GM19468 (cell line): ENCODE data around the gene ZSWIM5.
"Not testable (repeated sequence)": the region's sequence is repeated elsewhere in the genome, so short reads cannot be mapped to it uniquely, and the experiment has no call there.

Experiments
- ATAC-seq: cut with Tn5 transposase; IDR thresholded peaks from one replicate; pipeline ENCODE4 v1.9.1; 2021; ENCODE audit warnings: mild to moderate bottlenecking, moderate library complexity, moderate number of reproducible peaks; ENCODE audit not compliant: unreplicated experiment; ENCODE audit errors: extremely low read depth

ZSWIM5 gene

DNA sequence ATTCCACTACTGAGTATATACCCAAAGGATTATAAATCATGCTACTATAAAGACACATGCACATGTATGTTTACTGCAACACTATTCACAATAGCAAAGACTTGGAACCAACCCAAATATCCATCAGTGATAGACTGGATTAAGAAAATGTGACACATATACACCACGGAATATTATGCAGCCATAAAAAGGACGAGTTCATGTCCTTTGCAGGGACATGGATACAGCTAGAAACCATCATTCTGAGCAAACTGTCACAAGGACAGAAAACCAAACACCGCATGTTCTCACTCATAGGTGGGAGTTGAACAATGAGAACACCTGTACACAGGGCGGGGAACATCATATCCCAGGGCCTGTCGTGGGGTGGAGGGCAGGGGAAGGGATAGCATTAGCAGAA, 104.9 kb downstream of the ZSWIM5 start:
- not testable (repeated sequence) for ATAC-seq

DNA sequence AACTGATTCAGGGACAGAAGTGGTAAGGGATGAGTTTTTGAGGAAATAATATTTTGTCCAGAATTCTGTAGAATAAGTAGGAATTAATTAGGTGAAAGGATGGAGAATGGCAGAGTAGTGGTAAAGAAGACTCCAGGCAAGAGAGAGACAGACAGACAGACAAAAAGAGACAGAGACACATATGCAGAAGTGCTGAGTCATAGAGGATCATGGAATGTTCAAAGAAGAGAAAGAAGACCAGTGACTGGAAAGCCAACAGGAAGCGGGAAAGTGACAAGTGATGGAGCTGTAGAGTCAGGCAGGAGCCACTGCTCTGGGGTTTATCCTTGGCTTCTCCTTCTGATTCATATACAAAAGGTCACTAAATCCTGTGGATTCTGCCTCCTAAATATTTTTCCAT, 108.5 kb downstream of the ZSWIM5 start:
- no peak for ATAC-seq

DNA sequence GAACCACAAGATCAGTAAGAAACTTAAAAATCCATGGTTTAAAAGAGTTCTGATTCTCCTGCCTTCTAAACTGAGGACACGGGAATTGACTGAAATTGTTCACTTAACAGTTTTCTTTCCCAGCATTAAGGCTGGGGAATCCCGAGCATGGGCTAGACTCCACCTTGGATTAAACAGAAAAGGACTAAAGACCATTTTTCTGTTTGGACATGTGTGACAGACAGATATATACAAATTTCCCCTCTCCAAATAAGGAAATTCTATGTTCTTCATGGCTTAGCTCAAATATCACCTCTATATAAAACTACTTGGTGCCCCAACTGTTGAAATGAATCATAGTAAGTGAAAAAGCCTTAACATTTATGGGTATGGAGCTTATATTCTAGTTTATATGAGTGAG, 109.3 kb downstream of the ZSWIM5 start:
- ATAC-seq: no peak

DNA sequence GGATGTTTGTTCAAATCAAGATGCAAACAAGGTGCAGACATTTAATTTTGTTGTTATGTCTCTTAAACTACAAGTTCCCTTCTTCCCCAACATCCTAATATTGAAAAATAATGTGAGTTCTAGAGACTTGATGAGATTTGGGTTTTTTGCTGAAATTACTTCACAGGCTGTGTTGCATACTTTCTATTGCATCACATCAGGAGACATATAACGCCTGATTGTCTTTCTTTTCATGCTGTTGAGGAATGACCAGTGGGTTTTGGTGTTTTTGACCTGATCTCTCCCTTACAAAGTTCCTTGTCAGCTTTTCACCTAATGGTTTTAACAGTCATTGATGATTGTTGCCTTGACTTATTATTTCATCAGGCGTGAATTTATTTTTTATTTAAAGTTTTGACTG, 111.0 kb downstream of the ZSWIM5 start:
- ATAC-seq: no peak

DNA sequence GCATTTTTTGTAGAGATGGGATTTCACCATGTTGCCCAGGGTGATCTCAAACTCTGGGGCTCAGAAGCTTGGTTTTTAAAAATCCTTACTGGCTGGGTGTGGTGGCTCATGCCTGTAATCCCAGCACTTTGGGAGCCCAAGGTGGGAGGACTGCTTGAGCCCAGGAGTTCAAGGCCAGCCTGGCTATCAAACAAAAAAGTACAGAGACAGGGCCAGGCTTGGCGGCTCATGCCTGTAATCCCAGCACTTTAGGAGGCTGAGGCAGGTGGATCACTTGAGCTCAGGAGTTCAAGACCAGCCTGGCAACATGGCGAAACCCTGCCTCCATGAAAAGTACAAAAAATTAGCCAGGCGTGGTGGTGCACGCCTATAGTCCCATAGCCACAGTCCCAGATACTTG, 112.0 kb downstream of the ZSWIM5 start:
- not testable (repeated sequence) for ATAC-seq

DNA sequence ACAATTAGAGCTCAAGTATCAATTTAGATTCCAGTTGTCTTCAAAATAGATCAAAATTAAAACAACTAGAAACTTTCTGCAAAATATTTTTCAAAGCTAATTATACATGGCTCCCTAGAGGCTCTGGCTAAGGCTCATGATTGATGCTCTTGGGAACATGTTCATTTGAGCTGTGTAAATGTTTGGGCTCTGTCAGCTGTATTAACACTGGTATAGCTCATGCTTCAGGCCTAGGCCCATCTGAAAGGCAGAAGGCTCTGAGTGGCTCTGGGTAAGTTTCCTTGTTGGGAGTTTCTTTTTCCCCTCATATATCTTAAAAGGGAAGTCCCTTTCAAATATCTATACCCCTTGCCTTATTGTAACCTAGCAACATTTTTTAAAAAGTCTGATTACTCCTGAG, 113.1 kb downstream of the ZSWIM5 start:
- no peak for ATAC-seq

DNA sequence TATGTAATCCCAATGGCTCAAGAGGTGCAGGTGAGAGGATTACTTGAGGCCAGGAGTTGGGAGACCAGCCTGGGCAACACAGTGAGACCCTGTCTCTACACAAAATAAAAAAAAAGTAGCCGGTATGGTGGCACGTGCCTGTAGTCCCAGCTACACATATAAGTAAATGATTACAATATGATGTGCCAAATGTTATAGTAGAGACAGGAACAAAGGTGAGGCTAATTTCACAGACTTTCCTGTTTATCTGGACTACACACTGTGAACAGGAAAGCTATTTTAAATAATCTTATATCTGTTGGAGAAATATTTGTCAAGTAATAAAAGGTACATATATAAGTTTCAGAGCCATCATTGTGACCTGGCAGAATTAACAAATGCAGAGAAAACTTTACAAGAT, 116.7 kb downstream of the ZSWIM5 start:
- ATAC-seq: no peak

DNA sequence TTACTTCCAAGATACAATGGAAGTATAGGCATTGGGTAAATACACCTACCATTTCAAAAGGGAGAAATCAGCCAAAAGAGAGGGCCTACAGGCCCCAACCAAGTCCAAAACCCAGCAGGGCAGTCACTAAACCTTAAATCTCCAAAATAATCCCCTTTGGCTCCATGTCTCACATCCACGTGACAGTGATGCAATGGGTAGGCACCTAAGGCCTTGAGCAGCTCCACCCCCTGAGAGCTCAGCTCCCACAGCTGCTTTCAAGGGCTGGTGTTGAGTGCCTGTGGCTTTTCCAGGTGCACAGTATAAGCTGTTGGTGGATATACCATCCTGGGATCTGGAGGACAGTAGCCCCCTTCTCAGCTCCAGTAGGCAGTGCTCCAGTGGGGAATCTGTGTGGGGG, 121.8 kb downstream of the ZSWIM5 start:
- ATAC-seq: no peak

DNA sequence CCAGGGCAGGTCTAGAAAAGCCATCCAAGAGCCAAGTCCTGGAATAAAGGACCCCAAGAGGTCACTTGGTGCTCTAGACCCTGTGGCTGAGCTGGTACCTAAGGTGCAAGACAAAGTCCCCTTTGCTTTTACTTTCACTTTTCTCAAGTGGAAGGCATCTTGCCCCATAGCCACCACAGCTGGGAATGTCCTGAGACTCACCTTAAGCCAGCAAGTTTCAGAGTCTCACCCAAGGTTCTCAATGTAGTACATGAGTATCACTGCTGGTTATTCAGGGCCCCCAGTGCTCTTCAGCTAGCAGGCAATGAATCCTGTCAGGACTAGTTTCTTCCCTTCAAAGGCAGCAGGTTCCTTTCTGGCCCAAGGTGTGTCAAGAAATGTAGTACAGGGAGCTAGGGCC, 126.9 kb downstream of the ZSWIM5 start:
- no peak for ATAC-seq

DNA sequence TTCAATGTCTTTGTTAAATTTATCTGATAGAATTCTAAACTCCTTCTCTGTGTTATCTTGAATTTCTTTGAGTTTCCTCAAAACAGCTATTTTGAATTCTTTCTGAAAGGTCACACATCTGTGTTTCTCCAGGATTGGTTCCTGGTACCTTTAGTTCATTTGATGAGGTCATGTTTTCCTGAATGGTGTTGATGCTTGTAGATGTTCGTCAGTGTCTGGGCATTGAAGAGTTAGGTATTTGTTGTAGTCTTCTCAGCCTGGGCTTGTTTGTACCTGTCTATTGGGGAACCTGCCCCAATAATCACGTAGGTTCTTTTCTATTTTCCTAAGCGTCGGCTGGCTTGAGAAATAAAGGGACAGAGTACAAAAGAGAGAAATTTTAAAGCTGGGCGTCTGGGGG, 129.4 kb downstream of the ZSWIM5 start:
- ATAC-seq: not testable (repeated sequence)

DNA sequence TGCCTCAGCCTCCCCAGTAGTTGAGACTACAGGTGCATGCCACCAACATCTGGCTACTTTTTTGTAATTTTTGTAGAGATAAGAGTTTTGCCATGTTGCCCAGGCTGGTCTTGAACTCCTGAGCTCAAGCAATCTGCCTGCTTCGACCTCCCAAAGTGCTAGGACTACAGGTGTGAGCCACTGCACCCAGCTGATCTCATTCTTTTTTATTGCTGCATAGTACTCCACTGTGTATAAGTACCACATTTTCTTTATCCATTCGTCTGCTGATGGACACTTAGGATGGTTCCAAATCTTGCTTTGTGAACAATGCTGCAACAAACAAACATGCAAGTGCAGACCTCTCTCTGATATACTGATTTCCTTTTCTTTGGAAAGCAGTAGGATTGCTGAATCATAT, 134.8 kb downstream of the ZSWIM5 start:
- no peak for ATAC-seq

DNA sequence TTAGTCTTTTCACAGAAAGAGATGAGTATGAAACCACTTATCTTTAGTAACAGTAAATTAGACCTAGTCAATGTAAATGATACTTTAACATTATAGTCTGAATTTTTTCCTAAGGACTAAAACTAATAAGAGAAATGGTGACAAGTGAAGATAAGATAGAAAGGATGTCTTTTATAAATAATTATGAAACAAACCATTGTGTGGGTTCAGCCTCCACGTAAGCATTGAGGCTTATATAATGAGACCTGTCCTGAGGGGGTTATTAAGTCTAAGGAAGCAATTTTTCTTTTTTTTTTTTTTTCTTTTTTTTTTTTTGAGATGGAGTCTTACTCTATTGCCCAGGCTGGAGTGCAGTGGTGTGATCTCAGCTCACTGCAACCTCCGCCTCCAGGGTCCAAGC, 138.6 kb downstream of the ZSWIM5 start:
- ATAC-seq: no peak

DNA sequence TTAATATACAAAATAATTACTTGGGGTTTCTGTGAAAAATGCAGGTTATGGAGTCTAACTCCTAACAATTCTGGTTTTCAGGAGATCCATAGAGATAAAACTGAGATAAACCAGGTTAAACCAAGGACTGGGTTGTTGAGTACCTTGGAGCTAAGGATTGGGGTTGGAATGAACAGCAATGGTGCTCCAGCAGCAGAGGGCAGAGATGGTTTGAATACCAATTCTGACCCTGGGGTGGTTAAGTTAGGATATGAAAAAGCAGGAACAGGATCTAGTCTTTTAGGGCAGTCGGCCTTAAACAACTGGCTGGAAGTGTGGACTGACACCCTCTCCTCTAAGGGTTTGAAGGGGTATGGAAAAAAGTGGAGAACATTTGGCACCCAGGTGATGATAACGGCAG, 141.3 kb downstream of the ZSWIM5 start:
- ATAC-seq: no peak

DNA sequence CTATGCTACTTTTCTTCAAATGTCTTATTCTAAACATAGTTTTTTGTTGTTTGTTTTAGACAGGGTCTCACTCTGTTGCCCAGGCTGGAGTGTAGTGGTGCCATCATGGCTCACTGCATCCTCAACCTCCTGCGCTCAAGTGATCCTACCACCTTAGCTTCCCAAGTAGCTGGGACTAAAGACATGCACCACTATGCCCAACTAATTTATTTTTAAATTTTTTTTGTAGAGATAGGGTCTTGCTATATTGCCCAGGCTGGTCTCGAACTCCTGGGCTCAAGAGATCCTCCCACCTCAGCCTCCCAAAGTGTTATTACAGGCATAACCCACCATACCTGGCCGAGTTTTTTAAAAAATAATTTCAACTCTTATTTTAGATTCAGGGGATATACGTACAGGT, 143.9 kb downstream of the ZSWIM5 start:
- ATAC-seq: not testable (repeated sequence)

DNA sequence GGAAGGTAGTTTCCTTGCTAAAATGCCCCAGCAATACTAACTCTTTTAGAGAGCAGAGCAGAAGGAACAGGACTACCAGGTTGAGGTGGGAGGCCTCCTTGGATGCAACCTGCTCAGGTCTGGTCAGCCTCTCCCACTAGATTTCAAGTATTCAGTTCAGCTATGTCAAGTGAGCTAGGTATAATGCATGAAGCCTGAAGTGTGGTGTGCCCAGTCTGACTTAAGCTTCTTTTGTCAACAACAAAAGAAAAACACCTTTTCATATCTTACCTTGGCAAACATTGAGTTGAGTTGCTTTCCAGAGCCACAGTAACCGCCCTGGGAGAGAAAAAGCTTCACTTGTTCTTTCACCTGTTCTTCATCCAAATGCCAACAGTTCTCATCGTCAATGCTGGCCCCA, 146.6 kb downstream of the ZSWIM5 start:
- ATAC-seq: no peak

DNA sequence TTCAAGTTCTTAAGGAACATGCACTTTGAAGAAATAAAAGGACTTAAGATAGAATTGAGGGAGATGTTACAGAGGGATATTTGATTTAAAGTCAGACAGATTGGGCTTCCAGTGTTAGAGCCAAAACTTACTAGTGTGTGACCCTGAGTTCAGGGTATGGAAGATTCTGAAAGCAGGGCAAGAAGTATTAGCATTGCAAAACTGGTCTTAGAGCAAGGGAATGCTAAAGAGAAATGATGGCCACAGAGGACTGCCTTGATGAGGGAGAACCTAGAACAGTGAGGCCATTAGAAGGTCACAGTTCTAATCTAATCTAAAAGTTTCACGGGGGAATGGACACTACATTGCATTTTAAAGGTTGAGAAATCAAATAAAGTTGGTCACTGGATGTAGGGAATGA, 148.9 kb downstream of the ZSWIM5 start:
- ATAC-seq: no peak

DNA sequence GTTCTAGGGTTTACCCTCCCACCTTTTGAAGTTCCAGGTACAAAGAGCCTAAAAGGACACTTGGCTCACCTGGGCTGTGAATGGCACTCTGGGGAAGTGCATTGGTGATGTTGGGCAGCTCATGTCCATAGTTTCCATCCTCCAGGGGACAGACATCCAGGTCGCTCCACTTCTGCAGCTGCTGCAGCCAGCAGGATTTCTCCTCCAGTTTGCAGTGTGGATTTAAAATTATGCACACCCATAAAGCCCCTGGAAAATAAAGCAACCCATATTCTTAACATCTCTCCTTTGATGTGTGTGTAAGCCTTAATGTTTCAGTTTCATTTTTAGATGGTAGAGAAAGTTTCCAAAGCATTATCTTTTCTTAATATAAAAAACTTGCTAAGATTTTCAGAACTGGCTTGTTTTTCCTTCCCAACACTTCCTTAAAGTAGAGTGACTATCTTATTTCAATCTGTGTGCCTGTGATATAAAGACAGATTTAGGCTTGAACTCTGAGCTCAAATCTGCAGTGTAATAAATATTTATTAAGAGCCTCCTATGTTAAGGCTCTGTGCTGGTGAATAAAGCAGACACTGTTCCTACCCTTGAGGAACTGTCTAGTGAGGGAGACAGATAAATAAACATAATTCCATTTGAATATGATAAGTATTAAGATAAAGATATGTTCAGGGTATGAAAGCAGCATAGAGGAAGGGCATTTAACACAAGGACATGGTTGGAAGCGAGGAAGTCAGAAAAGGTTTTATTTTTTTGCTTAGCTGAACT, 155.2 kb downstream of the ZSWIM5 start:
- ATAC-seq: no peak

DNA sequence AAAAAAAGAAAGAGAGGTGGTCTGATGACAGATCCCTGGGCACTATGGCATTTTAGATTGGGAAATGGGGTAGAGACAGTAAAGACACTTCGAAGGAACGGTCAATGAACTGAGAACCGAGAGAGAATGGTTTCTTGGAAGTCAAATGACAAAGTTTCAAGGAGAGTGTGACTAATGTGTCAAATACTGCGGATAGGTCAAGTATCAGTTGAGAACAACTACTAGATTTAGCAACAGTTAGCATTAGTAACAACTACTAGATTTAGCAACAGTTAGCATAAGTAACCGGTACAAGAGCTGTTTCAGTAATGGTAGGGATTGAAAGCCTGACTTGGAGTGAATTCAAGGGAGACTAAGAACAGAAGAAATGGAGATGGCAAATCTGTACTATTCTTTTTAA, 159.4 kb downstream of the ZSWIM5 start:
- ATAC-seq: no peak

DNA sequence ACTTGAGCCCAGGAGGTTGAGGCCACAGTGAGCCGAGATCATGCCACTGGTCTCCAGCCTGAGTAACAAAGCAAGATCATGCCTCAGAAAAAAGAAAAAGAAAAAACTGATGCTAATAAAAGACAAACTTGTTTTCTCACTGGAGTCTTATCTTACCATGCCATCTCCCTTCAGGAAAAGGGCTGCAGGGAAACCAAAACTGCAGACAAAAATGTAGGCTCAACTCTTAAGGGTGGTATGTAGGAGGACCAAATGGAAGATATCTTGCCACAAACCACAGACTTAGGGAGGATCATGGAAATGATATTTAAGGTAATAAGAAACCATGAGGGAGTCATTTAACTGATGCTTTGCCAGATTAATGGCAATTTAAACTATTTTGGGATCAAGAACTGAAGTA, 161.5 kb downstream of the ZSWIM5 start:
- no peak for ATAC-seq

DNA sequence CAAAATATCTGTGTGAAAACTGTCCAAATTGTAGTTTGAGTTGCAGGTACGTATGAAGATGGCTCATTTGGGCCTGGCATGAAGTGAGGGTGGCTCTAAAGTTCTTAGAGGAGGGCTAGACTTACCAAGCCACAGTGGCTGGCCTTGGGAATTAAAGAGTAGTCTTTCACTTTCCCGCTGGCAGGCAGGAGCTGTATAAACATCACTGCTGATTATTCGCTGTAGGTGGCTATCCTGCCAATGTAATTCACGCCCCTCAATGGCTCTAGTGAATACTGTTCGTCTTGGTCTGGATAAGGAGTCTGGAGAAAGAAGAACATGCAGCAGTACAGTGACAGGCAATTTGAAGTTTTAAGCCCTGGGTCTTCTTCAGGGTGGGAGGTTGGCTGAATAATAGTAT, 163.3 kb downstream of the ZSWIM5 start:
- ATAC-seq: no peak

DNA sequence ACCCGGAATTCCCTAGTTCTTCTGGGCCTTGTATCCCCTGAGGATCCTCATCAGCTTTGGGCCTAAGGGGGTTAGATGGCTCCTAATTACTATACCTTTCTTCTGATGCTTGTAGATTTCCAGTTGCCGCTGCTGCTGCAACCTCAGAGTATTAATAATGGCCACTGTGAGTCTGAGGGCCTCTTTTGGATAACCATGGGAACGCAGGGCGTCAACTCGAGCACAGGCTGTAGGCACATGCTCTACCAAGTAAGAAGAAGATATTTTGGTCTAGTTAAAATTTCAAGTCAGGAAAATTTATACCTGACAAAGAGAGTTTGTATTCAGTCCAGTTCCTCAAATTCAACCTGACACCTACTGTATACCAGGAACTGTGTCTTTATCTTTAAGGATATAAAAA, 166.1 kb downstream of the ZSWIM5 start:
- no peak for ATAC-seq

DNA sequence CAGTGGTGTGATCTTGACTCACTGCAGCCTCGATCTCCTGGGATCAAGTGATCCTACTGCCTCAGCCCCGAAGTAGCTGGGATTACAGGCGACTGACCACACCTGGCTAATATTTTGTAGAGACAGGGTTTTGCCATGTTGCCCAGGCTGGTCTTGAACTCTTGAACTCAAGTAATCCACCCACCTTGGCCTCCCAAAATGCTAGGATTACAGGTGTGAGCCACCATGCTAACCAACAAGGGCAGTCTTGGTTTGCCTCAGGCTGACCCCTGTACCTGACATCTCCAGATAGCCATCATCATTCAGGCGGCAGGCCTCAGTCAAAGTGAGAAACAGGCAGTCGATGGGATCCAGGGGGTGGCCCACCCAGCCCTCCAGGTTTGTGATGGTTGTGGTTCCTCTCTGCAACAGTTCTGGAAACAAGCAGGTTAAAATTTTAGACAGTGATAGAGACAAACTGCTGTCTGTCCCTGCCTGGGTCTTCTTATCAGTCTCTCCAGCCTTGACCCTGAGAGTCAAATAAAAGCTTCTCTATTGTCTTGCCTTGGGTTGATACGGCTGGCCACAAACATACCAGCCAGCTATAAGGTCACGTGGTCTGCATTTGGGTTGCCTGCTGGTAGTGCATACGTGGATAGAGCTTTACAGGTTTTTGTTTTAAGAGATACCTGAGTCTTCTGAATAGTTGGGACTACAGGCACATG, 167.6 kb downstream of the ZSWIM5 start:
- ATAC-seq: no peak
